Central memory CD8-positive, alpha-beta T cell (primary cell): Measurements from ENCODE around the gene MSTN.

Source experiments
- ATAC-seq: fragments of 150-1000 bp; cut with Tn5 transposase; replicated peaks from 2 replicates; pipeline ENCODE4 v1.10.0; 2022; ENCODE audit warnings: mild to moderate bottlenecking, moderate FRiP score, moderate number of reproducible peaks; ENCODE audit not compliant: poor library complexity, severe bottlenecking; ENCODE audit errors: extremely low read depth
- DNase-seq, 2 donors: peaks; one replicate each; pipeline ENCODE4 v3.0.0; 2021; ENCODE audit warnings: low spot score in 2 of 2
- H3K27ac Mint-ChIP-seq: one replicate; pipeline ENCODE4 v1.8.0; 2022; ENCODE audit warnings: low read depth, mild to moderate bottlenecking, moderate library complexity, mixed read lengths
- H3K27me3 Mint-ChIP-seq: one replicate; pipeline ENCODE4 v1.8.0; 2022; ENCODE audit warnings: mixed read lengths
- H3K36me3 Mint-ChIP-seq: one replicate; pipeline ENCODE4 v1.8.0; 2022; ENCODE audit warnings: mild to moderate bottlenecking, moderate library complexity, mixed read lengths; ENCODE audit not compliant: insufficient read depth
- H3K4me1 Mint-ChIP-seq: one replicate; pipeline ENCODE4 v1.8.0; 2022; ENCODE audit warnings: mixed read lengths
- H3K4me3 Mint-ChIP-seq: one replicate; pipeline ENCODE4 v1.8.0; 2022; ENCODE audit warnings: mild to moderate bottlenecking, moderate library complexity, mixed read lengths
- H3K9me3 Mint-ChIP-seq: one replicate; pipeline ENCODE4 v1.8.0; 2022; ENCODE audit warnings: mixed read lengths

The MSTN gene

GRCh38 chr2:190062601-190063000 is at the start of gene MSTN:
Gene MSTN, minus strand, starts transcription at chr2:190062729. Its CDS starts 133 bp downstream, at chr2:190062596.
- Mint-ChIP-seq H3K27me3 (no peaks in the 10 kb centered on the region), H3K27ac (no peak within 1 kb of the TSS), H3K36me3 (no peaks in the 10 kb centered on the region), H3K9me3 (no peaks in the 10 kb centered on the region), H3K4me1 (no peaks in the 10 kb centered on the region), H3K4me3 (no peak within 1 kb of the TSS)
- DNase-seq (no peak), ATAC-seq (no peak)

DNA sequence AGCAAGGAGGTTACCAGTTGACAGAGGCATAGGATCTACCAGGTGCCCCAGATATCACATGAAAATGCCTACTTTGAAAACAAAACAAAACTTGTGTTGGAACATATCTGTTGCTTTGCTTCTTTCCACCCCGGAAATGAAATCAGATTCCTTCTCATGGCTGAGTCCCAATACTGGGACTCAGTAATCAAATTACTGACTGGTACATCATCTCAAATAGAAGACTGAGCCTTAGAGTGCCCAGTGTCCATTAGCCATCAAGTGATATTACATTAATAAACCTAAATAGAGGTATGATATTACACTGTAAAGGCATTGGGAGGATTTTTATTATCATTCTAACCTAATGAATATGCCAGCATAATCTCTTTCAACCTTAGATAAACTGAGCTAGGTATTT is 48.6 kb upstream of the MSTN start:
- Mint-ChIP-seq H3K4me1 (no peaks in the 10 kb centered on the region), H3K9me3 (no peaks in the 10 kb centered on the region), H3K27ac (no peak overlapping the region), H3K4me3 (no peak overlapping the region), H3K27me3 (peaks cover 18% of the 10 kb centered on the region), H3K36me3 (no peaks in the 10 kb centered on the region)
- ATAC-seq (no peak), DNase-seq (no peak)

- no peak for ATAC-seq
- H3K4me1 Mint-ChIP-seq = no peaks in the 10 kb centered on the region
- peaks cover 14% of the 10 kb centered on the region for H3K27me3 Mint-ChIP-seq
- no peak for DNase-seq
- H3K27ac Mint-ChIP-seq = no peak overlapping the region
- no peaks in the 10 kb centered on the region for H3K9me3 Mint-ChIP-seq
- no peak overlapping the region for H3K4me3 Mint-ChIP-seq
- H3K36me3 Mint-ChIP-seq = no peaks in the 10 kb centered on the region
Measured at GRCh38 chr2:190110699-190111098, 48.2 kb upstream of the MSTN start.

- ATAC-seq (no peak), DNase-seq (no peak)
- no peaks in the 10 kb centered on the region for H3K9me3 Mint-ChIP-seq
- no peaks in the 10 kb centered on the region for H3K4me1 Mint-ChIP-seq
- no peaks in the 10 kb centered on the region for H3K36me3 Mint-ChIP-seq
- H3K27ac Mint-ChIP-seq = no peak overlapping the region
- H3K4me3 Mint-ChIP-seq = no peak overlapping the region
- peaks cover 11% of the 10 kb centered on the region for H3K27me3 Mint-ChIP-seq
Measured at GRCh38 chr2:190110131-190110530, 47.6 kb upstream of the MSTN start.

GRCh38 chr2:190107409-190107808 is 44.9 kb upstream of the MSTN start:
- DNase-seq (no peak), ATAC-seq (no peak)
- no peaks in the 10 kb centered on the region for H3K36me3 Mint-ChIP-seq
- H3K27ac Mint-ChIP-seq = no peak overlapping the region
- no peak overlapping the region for H3K4me3 Mint-ChIP-seq
- no peaks in the 10 kb centered on the region for H3K4me1 Mint-ChIP-seq
- peaks cover 22% of the 10 kb centered on the region for H3K27me3 Mint-ChIP-seq
- no peaks in the 10 kb centered on the region for H3K9me3 Mint-ChIP-seq

GRCh38 chr2:190106783-190107182 is 44.3 kb upstream of the MSTN start:
- Mint-ChIP-seq H3K36me3 (no peaks in the 10 kb centered on the region), H3K4me3 (no peak overlapping the region), H3K27me3 (peaks cover 27% of the 10 kb centered on the region), H3K4me1 (no peaks in the 10 kb centered on the region), H3K27ac (no peak overlapping the region), H3K9me3 (no peaks in the 10 kb centered on the region)
- DNase-seq = no peak
- ATAC-seq = no peak

DNA sequence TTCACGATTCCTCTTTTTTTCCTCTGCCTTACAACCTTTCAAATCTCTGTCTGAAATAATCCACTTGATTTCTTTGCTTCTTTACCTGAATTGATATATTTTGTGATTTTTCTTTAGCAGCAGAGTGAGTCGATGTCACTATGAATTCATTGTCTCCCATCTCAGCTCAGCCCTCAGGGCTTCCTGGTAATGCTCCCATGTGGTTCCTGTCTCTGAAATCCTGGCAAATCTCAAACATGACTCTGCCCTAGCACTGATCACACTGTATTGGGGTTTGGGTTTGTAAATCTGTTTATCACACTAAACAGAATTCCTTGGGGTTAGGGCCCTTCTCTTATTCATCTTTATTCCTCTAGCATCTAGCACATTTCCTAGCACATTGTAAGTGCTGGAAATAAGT is 43.0 kb upstream of the MSTN start:
- ATAC-seq = no peak
- Mint-ChIP-seq H3K27ac (no peak overlapping the region), H3K4me1 (no peaks in the 10 kb centered on the region), H3K36me3 (no peaks in the 10 kb centered on the region), H3K27me3 (peaks cover 29% of the 10 kb centered on the region), H3K4me3 (no peak overlapping the region), H3K9me3 (no peaks in the 10 kb centered on the region)
- DNase-seq = no peak

GRCh38 chr2:190103144-190103543 is 40.6 kb upstream of the MSTN start:
- H3K4me1 Mint-ChIP-seq = no peaks in the 10 kb centered on the region
- no peaks in the 10 kb centered on the region for H3K9me3 Mint-ChIP-seq
- H3K36me3 Mint-ChIP-seq = no peaks in the 10 kb centered on the region
- no peak overlapping the region for H3K4me3 Mint-ChIP-seq
- no peak for ATAC-seq
- DNase-seq = no peak
- H3K27me3 Mint-ChIP-seq = peaks cover 29% of the 10 kb centered on the region
- no peak overlapping the region for H3K27ac Mint-ChIP-seq

DNA sequence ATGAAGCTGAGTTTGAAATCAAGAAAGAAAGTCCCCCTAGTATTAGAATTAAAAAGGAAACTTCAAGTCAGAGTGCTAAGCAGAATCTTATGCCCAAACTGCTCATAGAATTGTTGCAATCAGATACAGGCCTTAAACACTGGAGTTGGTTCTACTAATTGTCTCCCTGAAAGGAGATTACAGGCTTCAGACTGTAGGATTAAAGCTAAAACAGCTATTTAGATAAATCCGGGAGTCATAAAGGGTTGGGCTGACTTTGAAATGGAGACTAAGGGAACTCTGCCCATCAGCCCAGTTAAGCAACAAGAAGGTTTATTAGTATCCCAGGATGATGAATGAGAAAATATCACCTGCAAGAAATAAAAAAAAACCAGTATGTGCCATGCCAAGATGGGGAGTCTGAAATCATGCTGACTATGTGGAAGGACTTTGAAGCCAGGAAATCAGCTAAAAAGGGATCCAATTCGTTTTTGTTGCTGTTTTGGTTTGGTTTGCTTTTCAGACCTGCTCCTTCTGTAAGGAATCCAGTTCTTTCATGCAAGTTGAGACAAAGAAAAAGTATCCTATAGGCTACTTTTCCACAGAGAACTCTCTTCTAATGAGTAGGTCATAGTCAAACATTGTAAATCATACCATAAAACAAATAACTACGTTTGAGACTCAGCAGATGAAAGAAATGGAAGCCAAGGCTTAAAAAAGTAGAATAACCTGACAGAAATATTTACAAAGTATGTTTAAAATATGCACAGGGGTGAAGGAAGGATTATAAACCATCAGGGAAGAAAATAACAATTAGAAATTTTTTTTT is 37.6 kb upstream of the MSTN start:
- H3K36me3 Mint-ChIP-seq = no peaks in the 10 kb centered on the region
- H3K9me3 Mint-ChIP-seq = no peaks in the 10 kb centered on the region
- peaks cover 29% of the 10 kb centered on the region for H3K27me3 Mint-ChIP-seq
- DNase-seq = no peak
- no peak for ATAC-seq
- H3K4me3 Mint-ChIP-seq = no peak overlapping the region
- no peak overlapping the region for H3K27ac Mint-ChIP-seq
- H3K4me1 Mint-ChIP-seq = no peaks in the 10 kb centered on the region

DNA sequence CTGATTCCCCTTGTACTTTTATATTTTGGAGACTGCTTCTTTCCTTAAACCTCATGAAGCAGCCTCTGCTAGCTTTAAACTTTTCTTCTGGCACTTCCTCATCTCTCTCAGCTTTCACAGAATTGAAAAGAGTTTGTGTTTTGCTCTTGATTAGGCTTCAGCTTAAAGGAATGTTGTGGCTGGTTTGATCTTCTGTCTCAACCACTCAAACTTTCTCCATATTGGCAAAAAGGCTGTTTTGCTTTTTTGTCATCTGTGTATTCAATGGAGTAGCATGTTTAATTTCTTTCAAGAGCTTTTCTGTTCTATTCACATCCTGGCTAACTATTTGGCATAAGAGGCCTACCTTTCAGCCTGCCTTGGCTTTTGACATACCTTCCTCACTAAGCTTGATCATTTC is 36.3 kb upstream of the MSTN start:
- ATAC-seq = no peak

GRCh38 chr2:190097115-190097514 is 34.6 kb upstream of the MSTN start:
- Mint-ChIP-seq H3K4me1 (no peaks in the 10 kb centered on the region), H3K4me3 (no peak overlapping the region), H3K27ac (no peak overlapping the region), H3K36me3 (no peaks in the 10 kb centered on the region), H3K9me3 (no peaks in the 10 kb centered on the region), H3K27me3 (peaks cover 15% of the 10 kb centered on the region)
- ATAC-seq = no peak
- DNase-seq = no peak

More for the DNA sequence above, 36.3 kb upstream of the MSTN start:
- no peaks in the 10 kb centered on the region for H3K9me3 Mint-ChIP-seq
- no peaks in the 10 kb centered on the region for H3K36me3 Mint-ChIP-seq
- no peak overlapping the region for H3K4me3 Mint-ChIP-seq
- H3K27me3 Mint-ChIP-seq = peaks cover 29% of the 10 kb centered on the region
- no peaks in the 10 kb centered on the region for H3K4me1 Mint-ChIP-seq
- DNase-seq = no peak
- H3K27ac Mint-ChIP-seq = no peak overlapping the region

- Mint-ChIP-seq H3K36me3 (no peaks in the 10 kb centered on the region), H3K9me3 (no peaks in the 10 kb centered on the region), H3K4me3 (no peak overlapping the region), H3K27ac (no peak overlapping the region), H3K27me3 (no peaks in the 10 kb centered on the region), H3K4me1 (no peaks in the 10 kb centered on the region)
- ATAC-seq = no peak
- no peak for DNase-seq
Measured at GRCh38 chr2:190094316-190094871, 31.9 kb upstream of the MSTN start.

DNA sequence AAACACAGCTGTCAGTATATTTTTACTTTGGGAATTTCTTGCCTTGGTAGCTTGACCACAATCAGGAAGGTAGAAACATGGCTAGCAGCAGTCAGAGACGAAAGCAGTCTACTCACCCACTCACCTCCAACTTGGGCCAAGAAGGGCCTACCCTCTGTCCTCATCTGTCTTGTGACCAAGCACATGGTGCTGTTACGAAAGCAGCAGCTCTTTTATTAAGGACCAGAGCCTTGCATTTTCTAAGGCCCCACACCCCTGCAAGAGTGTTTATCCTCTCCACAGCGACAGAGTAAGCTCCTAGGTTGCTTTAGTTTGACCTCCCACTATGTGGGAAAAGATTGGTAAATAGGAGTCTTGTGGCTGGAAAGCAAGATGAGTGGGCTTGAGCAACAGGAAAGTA is 31.3 kb upstream of the MSTN start:
- no peak overlapping the region for H3K27ac Mint-ChIP-seq
- no peaks in the 10 kb centered on the region for H3K36me3 Mint-ChIP-seq
- no peak for ATAC-seq
- no peaks in the 10 kb centered on the region for H3K9me3 Mint-ChIP-seq
- no peak for DNase-seq
- no peaks in the 10 kb centered on the region for H3K4me1 Mint-ChIP-seq
- H3K4me3 Mint-ChIP-seq = no peak overlapping the region
- no peaks in the 10 kb centered on the region for H3K27me3 Mint-ChIP-seq
